Measurements from ENCODE around the gene MAP1B.

DNA sequence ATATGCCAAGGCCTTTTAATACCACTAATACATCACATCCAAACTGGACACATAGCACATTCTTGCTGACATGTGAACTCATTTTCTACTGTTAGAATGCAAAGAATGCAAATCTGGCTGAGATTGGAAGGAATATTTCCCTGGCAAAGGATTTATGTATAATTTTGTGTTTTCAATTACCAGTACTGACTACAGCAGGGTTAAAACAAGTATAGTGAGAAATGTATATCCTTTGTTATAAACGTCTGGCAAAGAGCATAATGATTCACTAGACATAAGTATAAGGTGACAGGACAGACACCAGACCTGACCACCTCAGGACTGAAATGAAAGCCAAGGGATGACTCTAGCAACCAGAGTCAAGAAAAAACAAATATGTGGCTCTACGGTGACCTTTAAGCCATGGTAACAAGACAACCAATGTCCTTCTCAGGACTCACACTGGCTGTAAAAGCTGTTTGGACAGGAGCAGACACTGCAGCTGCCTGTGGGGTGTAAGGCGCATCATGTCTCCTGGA is 117.7 kb downstream of the MAP1B start:
- TF ChIP-seq CHD2 (IDR thresholded peaks at IDR 0.05; ENCODE audit: borderline replicate concordance, low read depth, low read length) = no peak
- TF ChIP-seq, protein P1, sequence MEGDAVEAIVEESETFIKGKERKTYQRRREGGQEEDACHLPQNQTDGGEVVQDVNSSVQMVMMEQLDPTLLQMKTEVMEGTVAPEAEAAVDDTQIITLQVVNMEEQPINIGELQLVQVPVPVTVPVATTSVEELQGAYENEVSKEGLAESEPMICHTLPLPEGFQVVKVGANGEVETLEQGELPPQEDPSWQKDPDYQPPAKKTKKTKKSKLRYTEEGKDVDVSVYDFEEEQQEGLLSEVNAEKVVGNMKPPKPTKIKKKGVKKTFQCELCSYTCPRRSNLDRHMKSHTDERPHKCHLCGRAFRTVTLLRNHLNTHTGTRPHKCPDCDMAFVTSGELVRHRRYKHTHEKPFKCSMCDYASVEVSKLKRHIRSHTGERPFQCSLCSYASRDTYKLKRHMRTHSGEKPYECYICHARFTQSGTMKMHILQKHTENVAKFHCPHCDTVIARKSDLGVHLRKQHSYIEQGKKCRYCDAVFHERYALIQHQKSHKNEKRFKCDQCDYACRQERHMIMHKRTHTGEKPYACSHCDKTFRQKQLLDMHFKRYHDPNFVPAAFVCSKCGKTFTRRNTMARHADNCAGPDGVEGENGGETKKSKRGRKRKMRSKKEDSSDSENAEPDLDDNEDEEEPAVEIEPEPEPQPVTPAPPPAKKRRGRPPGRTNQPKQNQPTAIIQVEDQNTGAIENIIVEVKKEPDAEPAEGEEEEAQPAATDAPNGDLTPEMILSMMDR (IDR thresholded peaks at IDR 0.05 in 2 of 3, conservative IDR thresholded peaks at IDR 0.05 in 1 of 3; ENCODE audit: control insufficient read depth in 2 of 3, extremely low read depth in 1 of 3, insufficient read depth in 1 of 3, low read depth in 3 of 3, low read length in 3 of 3) = no peak
- no peak for TF ChIP-seq HDAC2 (IDR thresholded peaks at IDR 0.05)
- no peak for TF ChIP-seq ESRRA (IDR thresholded peaks at IDR 0.05; ENCODE audit: low read length)
- TF ChIP-seq, protein P2, sequence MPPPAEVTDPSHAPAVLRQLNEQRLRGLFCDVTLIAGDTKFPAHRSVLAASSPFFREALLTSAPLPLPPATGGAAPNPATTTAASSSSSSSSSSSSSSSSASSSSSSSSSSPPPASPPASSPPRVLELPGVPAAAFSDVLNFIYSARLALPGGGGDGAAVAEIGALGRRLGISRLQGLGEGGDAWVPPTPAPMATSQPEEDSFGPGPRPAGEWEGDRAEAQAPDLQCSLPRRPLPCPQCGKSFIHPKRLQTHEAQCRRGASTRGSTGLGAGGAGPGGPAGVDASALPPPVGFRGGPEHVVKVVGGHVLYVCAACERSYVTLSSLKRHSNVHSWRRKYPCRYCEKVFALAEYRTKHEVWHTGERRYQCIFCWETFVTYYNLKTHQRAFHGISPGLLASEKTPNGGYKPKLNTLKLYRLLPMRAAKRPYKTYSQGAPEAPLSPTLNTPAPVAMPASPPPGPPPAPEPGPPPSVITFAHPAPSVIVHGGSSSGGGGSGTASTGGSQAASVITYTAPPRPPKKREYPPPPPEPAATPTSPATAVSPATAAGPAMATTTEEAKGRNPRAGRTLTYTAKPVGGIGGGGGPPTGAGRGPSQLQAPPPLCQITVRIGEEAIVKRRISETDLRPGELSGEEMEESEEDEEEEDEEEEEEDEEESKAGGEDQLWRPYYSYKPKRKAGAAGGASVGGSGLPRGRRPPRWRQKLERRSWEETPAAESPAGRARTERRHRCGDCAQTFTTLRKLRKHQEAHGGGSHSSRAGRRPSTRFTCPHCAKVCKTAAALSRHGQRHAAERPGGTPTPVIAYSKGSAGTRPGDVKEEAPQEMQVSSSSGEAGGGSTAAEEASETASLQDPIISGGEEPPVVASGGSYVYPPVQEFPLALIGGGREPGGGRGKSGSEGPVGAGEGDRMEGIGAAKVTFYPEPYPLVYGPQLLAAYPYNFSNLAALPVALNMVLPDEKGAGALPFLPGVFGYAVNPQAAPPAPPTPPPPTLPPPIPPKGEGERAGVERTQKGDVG (CRISPR knock-in tag; IDR thresholded peaks at IDR 0.05) = no peak
- TF ChIP-seq MYC (IDR thresholded peaks at IDR 0.05; ENCODE audit: insufficient read depth, insufficient read length, insufficient replicate concordance, low read length, severe bottlenecking) = no peak
- no peak for TF ChIP-seq EZH2 (IDR thresholded peaks at IDR 0.05; ENCODE audit: borderline replicate concordance, control insufficient read depth, low read depth, low read length)
- no peak for TF ChIP-seq EP300 (IDR thresholded peaks at IDR 0.05; ENCODE audit: borderline replicate concordance in 1 of 2, control insufficient read depth in 1 of 2, low read depth in 2 of 2, low read length in 2 of 2)
- no peak for TF ChIP-seq ZNF24 (IDR thresholded peaks at IDR 0.05)
- no peak for TF ChIP-seq YY1 (IDR thresholded peaks at IDR 0.05; ENCODE audit: low read depth, low read length)
- no peak for TF ChIP-seq LARP7 (IDR thresholded peaks at IDR 0.05)

Data from GM12878 (cell line).